Activated gamma-delta T cell treated with Interleukin-2 at 50 U/mL for 16 hours (primary cell): ENCODE results near the gene MTURN.
"Not testable (repeated sequence)": the region's sequence is repeated elsewhere in the genome, so short reads cannot be mapped to it uniquely, and the experiment has no call there.

Experiments used
- DNase-seq: peaks from one replicate; pipeline ENCODE4 v3.0.0-alpha.2; 2020

The MTURN gene

GRCh38 chr7:30181736-30182522 is 47.1 kb downstream of the MTURN start:
- no peak for DNase-seq

GRCh38 chr7:30182814-30183213 is 48.0 kb downstream of the MTURN start:
- no peak for DNase-seq

GRCh38 chr7:30183749-30184369 is 49.1 kb downstream of the MTURN start:
- DNase-seq = no peak

- DNase-seq = no peak
Measured at GRCh38 chr7:30184791-30185487, 50.2 kb downstream of the MTURN start.

GRCh38 chr7:30185496-30185895 is 50.7 kb downstream of the MTURN start:
- no peak for DNase-seq

GRCh38 chr7:30186725-30187124 is 51.9 kb downstream of the MTURN start:
- no peak for DNase-seq

- DNase-seq = no peak
Measured at GRCh38 chr7:30187513-30187912, 52.7 kb downstream of the MTURN start.

GRCh38 chr7:30188381-30188780 is 53.6 kb downstream of the MTURN start:
- not testable (repeated sequence) for DNase-seq

- no peak for DNase-seq
Measured at GRCh38 chr7:30188811-30189210, 54.0 kb downstream of the MTURN start.

GRCh38 chr7:30191809-30192208 is 57.0 kb downstream of the MTURN start:
- no peak for DNase-seq

- DNase-seq = no peak
Measured at GRCh38 chr7:30193336-30193943, 58.7 kb downstream of the MTURN start.

- no peak for DNase-seq
Measured at GRCh38 chr7:30196408-30196807, 61.6 kb downstream of the MTURN start.

- no peak for DNase-seq
Measured at GRCh38 chr7:30197438-30197837, 62.7 kb downstream of the MTURN start.

- no peak for DNase-seq
Measured at GRCh38 chr7:30199271-30199670, 64.5 kb downstream of the MTURN start.

GRCh38 chr7:30200591-30200990 is 65.8 kb downstream of the MTURN start:
- no peak for DNase-seq

- no peak for DNase-seq
Measured at GRCh38 chr7:30201161-30201666, 66.4 kb downstream of the MTURN start.

- no peak for DNase-seq
Measured at GRCh38 chr7:30201921-30202320, 67.1 kb downstream of the MTURN start.

- DNase-seq = no peak
Measured at GRCh38 chr7:30202671-30203070, 67.9 kb downstream of the MTURN start.

GRCh38 chr7:30206491-30206890 is 71.7 kb downstream of the MTURN start:
- no peak for DNase-seq

- no peak for DNase-seq
Measured at GRCh38 chr7:30206942-30207341, 72.2 kb downstream of the MTURN start.

GRCh38 chr7:30207376-30207775 is 72.6 kb downstream of the MTURN start:
- DNase-seq = no peak

GRCh38 chr7:30209951-30210350 is 75.2 kb downstream of the MTURN start:
- no peak for DNase-seq
